ENCODE results near the gene ACTR8.

DNA sequence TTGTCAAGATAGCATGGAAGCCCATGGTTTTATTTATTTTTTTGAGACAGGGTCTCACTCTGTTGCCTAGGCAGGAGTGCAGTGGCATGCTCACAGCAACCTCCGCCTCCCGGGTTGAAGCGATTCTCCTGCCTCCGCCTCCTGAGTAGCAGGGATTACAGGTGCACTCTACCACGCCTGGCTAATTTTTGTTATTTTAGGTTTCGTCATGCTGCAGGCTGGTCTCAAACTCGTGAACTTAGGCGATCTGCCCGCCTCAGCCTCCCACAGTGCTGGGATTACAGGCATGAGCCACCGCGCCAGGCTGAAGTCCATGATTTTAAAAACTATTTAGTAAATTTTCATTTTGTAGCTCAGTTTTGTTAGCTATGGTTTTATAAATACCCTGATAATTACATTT is 2.7 kb upstream of the ACTR8 start:
- TF ChIP-seq POLR2A (IDR thresholded peaks at IDR 0.05; ENCODE audit: low read depth, low read length) (0 out of 2 replicates have a peak, but pooled peaks have one; percentile 25), POLR2AphosphoS5 (IDR thresholded peaks at IDR 0.05; ENCODE audit: low read depth, low read length) (no peak), SPI1 (IDR thresholded peaks at IDR 0.05; ENCODE audit: low read depth, low read length) (no peak)
